ENCODE data around the gene DNAH12. TPM values are rescaled to one million over a fixed set of nuclear protein-coding genes. Genes with fewer than 3 reads are reported as not detected.

The DNAH12 gene
- total and polyA plus RNA-seq, 2 of the 4 experiments (the other 2 are of a cell fraction) = under 0.01 to 0.02 TPM

- intact Hi-C loops (cut with micrococcal nuclease) (no loop called here), in situ Hi-C loops (cut with MboI; ENCODE audit: low sequenced_read_pairs) (no loop called here), dilution Hi-C loops (cut with HindIII; ENCODE audit: low sequenced_read_pairs, unreplicated experiment) (no loop called here)
- ATAC-seq (ENCODE audit: low read depth) (no peak), DNase-seq (no peak)
- Histone ChIP-seq H3K4me2 (ENCODE audit: low read depth, low read length) (no peak overlapping the region), H3K9ac (ENCODE audit: low read depth, low read length) (no peak overlapping the region), H3K36me3 (ENCODE audit: control insufficient read depth, insufficient read depth, low read length) (peaks cover 4% of the 10 kb centered on the region; the same call in 1 of the 2 replicates), H2AFZ (replicated peaks; ENCODE audit: low read length, poor library complexity) (no peak overlapping the region), H3K4me1 (ENCODE audit: control insufficient read depth, insufficient read depth, low read length) (no peaks in the 10 kb centered on the region), H3K79me1 (ENCODE audit: low read depth in 1 of 2, low read length in 2 of 2) (no peaks in the 10 kb centered on the region), H3K9me3 (ENCODE audit: control insufficient read depth, insufficient read depth, low read length) (peaks cover 3% of the 10 kb centered on the region; the same call in 1 of the 2 replicates), H2BK120ac (ENCODE audit: low read depth, low read length) (no peak overlapping the region), H4K91ac (ENCODE audit: insufficient read depth, low read depth, low read length) (no peak overlapping the region), H2BK5ac (ENCODE audit: low read depth, low read length, poor library complexity, severe bottlenecking) (no peak overlapping the region), H3K56ac (ENCODE audit: extremely low read depth, insufficient read depth, low read length) (no peak overlapping the region), H3K9me1 (ENCODE audit: insufficient read depth, low read length) (peaks cover 3% of the 10 kb centered on the region; the same call in 1 of the 2 replicates), H3K4me3 (ENCODE audit: insufficient read depth, low read depth, low read length) (no peak overlapping the region), H2BK20ac (ENCODE audit: low read depth, low read length) (no peak overlapping the region), H2BK15ac (ENCODE audit: low read depth, low read length) (no peak overlapping the region), H3K14ac (replicated peaks; ENCODE audit: low read depth, low read length) (no peak overlapping the region), H4K20me1 (ENCODE audit: insufficient read depth, low read length) (no peaks in the 10 kb centered on the region), H3K27ac (ENCODE audit: insufficient read depth, low read length) (no peak overlapping the region), H3K18ac (ENCODE audit: low read depth, low read length) (no peak overlapping the region), H4K8ac (ENCODE audit: low read depth in 2 of 2, low read length in 2 of 2) (no peak overlapping the region), H3K4ac (ENCODE audit: low read depth, low read length) (no peak overlapping the region), H4K5ac (ENCODE audit: low read depth, low read length) (no peak overlapping the region), H3K23ac (ENCODE audit: low read depth, low read length) (no peak overlapping the region), H3K27me3 (ENCODE audit: control insufficient read depth, insufficient read depth, low read length) (no peaks in the 10 kb centered on the region), H2AK5ac (ENCODE audit: low read depth, low read length) (no peak overlapping the region), H2AK9ac (replicated peaks; ENCODE audit: low read depth, low read length, poor library complexity) (no peak overlapping the region)
- no peak for TF ChIP-seq RCOR1 (IDR thresholded peaks at IDR 0.05; ENCODE audit: insufficient replicate concordance, low read length)
- no peak for TF ChIP-seq SMC3 (IDR thresholded peaks at IDR 0.05; ENCODE audit: low read depth, low read length)
- TF ChIP-seq POLR2A (IDR thresholded peaks at IDR 0.05; ENCODE audit: low read depth, low read length) = no peak
- TF ChIP-seq ELK1 (IDR thresholded peaks at IDR 0.05; ENCODE audit: borderline replicate concordance, low read depth, low read length) = no peak
- no peak for TF ChIP-seq RFX5 (IDR thresholded peaks at IDR 0.05; ENCODE audit: low read depth, low read length)
- TF ChIP-seq MAFK (IDR thresholded peaks at IDR 0.05; ENCODE audit: low read depth, low read length) = no peak
- TF ChIP-seq USF2 (IDR thresholded peaks at IDR 0.05; ENCODE audit: low read depth, low read length) = no peak
- no peak for TF ChIP-seq CHD1 (IDR thresholded peaks at IDR 0.05; ENCODE audit: low read depth, low read length)
- WGBS, 2 experiments (ENCODE audit: extremely low coverage in 2 of 2, insufficient read length in 1 of 2) = no CpG with 5 or more reads among the region's 2 CpGs
- POLR2A ChIA-PET (ENCODE audit: unreplicated experiment) = no interaction called here
- BruUV-seq (replicated peaks) = no TSS peak
- CTCF ChIA-PET = no interaction called here
Measured at GRCh38 chr3:57275393-57275792, 268.8 kb downstream of the DNAH12 start.

All from IMR-90 (cell line).